WTC11 (cell line): Measurements from ENCODE around the gene SYNGR1. TPM values are rescaled to one million over a fixed set of nuclear protein-coding genes. Genes with fewer than 3 reads are reported as not detected.

ENCODE experiments used
- CBFB ChIP-seq: sonication (generic); formaldehyde crosslinking; IDR thresholded peaks from 2 replicates; pipeline ENCODE4 v1.8.1; 2022; ENCODE audit warnings: mild to moderate bottlenecking, low read depth, missing genetic modification reagents
- FOXP1 ChIP-seq: sonication (generic); formaldehyde crosslinking; IDR thresholded peaks from 2 replicates; pipeline ENCODE4 v1.8.0; 2022; ENCODE audit warnings: missing genetic modification reagents, mild to moderate bottlenecking, moderate library complexity, borderline replicate concordance
- GABPB1 ChIP-seq: sonication (generic); formaldehyde crosslinking; IDR thresholded peaks from 2 replicates; pipeline ENCODE4 v1.8.1; 2023; ENCODE audit warnings: mild to moderate bottlenecking, missing genetic modification reagents
- NFE2L1 ChIP-seq: sonication (generic); formaldehyde crosslinking; IDR thresholded peaks from 2 replicates; pipeline ENCODE4 v1.8.1; 2023; ENCODE audit warnings: missing genetic modification reagents
- RELA ChIP-seq: sonication (generic); formaldehyde crosslinking; IDR thresholded peaks from 2 replicates; pipeline ENCODE4 v1.8.1; 2022; ENCODE audit warnings: missing genetic modification reagents, mild to moderate bottlenecking, borderline replicate concordance
- TEAD4 ChIP-seq: sonication (generic); formaldehyde crosslinking; IDR thresholded peaks from 2 replicates; pipeline ENCODE4 v1.8.0; 2022; ENCODE audit warnings: mild to moderate bottlenecking, missing genetic modification reagents
- total RNA-seq: library from RNA; stranded (reverse); gene quantifications from 3 replicates; pipeline ENCODE4 v1.2.3, GENCODE V29; 2021
- TF ChIP-seq, protein P1 (sequence below): sonication (generic); formaldehyde crosslinking; IDR thresholded peaks from 2 replicates; pipeline ENCODE4 v1.8.1; 2023; ENCODE audit warnings: mild to moderate bottlenecking, missing genetic modification reagents, moderate library complexity
- TF ChIP-seq, protein P2 (sequence below): fragments of 250-450 bp; sonication (Bioruptor Pico); IDR thresholded peaks from 2 replicates; pipeline ENCODE4 v1.9.0; 2021; ENCODE audit warnings: mild to moderate bottlenecking, borderline replicate concordance
- TF ChIP-seq, protein P3 (sequence below): sonication (generic); formaldehyde crosslinking; IDR thresholded peaks from 2 replicates; pipeline ENCODE4 v1.8.1; 2023; ENCODE audit warnings: mild to moderate bottlenecking, missing genetic modification reagents
- TF ChIP-seq, protein P4 (sequence below): sonication (generic); formaldehyde crosslinking; IDR thresholded peaks from 2 replicates; pipeline ENCODE4 v1.8.0; 2023; ENCODE audit warnings: missing genetic modification reagents
- TF ChIP-seq, protein P5 (sequence below): sonication (generic); formaldehyde crosslinking; IDR thresholded peaks from 2 replicates; pipeline ENCODE4 v1.8.0; 2022; ENCODE audit warnings: mild to moderate bottlenecking, missing genetic modification reagents
- TF ChIP-seq, protein P6 (sequence below): fragments of 200-600 bp; IDR thresholded peaks from 2 replicates; pipeline ENCODE4 v1.8.0; 2022; ENCODE audit warnings: antibody characterized with exemption
- TF ChIP-seq, protein P7 (sequence below): sonication (generic); formaldehyde crosslinking; IDR thresholded peaks from 2 replicates; pipeline ENCODE4 v1.8.1; 2022; ENCODE audit warnings: mild to moderate bottlenecking, missing genetic modification reagents, moderate library complexity, borderline replicate concordance
- TF ChIP-seq, protein P8 (sequence below): fragments of 250-450 bp; sonication (Bioruptor Pico); conservative IDR thresholded peaks from 2 replicates; pipeline ENCODE4 v1.9.0; 2021; ENCODE audit warnings: mild to moderate bottlenecking
- TF ChIP-seq, protein P9 (sequence below): fragments of 250-450 bp; sonication (Bioruptor Pico); IDR thresholded peaks from 2 replicates; pipeline ENCODE4 v1.9.0; 2021; ENCODE audit warnings: mild to moderate bottlenecking
- TF ChIP-seq, protein P10 (sequence below): sonication (generic); formaldehyde crosslinking; IDR thresholded peaks from 2 replicates; pipeline ENCODE4 v1.8.1; 2022; ENCODE audit warnings: missing genetic modification reagents, borderline replicate concordance

SYNGR1 gene
- total RNA-seq, 1 experiment from 2014 or later = 35.3 TPM

DNA sequence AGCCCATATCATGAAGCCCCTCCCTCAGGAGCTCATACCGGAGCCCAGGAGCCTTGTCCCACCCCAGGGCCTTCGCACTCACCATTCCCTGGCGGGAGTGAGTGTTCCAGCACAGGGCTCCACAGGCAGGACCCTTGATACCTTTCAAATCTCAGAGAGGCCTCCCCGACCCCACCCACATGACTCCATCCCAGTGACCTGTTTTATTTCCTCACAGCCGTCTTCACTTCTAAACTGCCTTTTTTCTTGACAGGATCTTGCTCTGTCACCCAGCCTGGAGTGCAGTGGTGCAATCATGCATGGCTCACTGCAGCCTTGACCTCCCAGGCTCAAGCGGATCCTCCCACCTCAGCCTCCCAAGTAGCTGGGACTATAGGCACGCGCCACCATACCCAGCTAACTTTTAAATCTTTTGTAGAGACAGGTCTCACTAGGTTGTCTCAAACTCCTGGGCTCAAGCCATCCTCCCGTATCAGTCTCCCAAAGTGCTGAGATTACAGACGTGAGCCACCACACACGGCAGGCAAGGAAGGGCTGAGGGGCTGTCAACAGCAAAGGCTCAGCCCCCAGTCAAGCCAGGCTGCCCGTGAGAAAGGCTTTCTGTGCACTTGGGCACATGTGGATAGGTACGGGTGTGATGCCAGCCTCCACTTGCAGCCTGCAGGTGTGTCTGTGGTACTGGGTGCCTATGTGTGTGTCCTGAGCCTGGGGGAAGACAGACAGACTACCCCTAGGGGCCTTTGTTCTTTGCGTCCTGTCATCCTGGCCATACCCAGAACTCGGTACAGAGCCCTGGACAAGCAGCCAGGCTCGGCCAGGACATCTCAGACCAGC, 39.7 kb upstream of the SYNGR1 start (continued):
- TF ChIP-seq, protein P1, sequence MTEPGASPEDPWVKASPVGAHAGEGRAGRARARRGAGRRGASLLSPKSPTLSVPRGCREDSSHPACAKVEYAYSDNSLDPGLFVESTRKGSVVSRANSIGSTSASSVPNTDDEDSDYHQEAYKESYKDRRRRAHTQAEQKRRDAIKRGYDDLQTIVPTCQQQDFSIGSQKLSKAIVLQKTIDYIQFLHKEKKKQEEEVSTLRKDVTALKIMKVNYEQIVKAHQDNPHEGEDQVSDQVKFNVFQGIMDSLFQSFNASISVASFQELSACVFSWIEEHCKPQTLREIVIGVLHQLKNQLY = no peak
- TF ChIP-seq, protein P2, sequence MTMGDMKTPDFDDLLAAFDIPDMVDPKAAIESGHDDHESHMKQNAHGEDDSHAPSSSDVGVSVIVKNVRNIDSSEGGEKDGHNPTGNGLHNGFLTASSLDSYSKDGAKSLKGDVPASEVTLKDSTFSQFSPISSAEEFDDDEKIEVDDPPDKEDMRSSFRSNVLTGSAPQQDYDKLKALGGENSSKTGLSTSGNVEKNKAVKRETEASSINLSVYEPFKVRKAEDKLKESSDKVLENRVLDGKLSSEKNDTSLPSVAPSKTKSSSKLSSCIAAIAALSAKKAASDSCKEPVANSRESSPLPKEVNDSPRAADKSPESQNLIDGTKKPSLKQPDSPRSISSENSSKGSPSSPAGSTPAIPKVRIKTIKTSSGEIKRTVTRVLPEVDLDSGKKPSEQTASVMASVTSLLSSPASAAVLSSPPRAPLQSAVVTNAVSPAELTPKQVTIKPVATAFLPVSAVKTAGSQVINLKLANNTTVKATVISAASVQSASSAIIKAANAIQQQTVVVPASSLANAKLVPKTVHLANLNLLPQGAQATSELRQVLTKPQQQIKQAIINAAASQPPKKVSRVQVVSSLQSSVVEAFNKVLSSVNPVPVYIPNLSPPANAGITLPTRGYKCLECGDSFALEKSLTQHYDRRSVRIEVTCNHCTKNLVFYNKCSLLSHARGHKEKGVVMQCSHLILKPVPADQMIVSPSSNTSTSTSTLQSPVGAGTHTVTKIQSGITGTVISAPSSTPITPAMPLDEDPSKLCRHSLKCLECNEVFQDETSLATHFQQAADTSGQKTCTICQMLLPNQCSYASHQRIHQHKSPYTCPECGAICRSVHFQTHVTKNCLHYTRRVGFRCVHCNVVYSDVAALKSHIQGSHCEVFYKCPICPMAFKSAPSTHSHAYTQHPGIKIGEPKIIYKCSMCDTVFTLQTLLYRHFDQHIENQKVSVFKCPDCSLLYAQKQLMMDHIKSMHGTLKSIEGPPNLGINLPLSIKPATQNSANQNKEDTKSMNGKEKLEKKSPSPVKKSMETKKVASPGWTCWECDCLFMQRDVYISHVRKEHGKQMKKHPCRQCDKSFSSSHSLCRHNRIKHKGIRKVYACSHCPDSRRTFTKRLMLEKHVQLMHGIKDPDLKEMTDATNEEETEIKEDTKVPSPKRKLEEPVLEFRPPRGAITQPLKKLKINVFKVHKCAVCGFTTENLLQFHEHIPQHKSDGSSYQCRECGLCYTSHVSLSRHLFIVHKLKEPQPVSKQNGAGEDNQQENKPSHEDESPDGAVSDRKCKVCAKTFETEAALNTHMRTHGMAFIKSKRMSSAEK (CRISPR knock-in tag) = no peak
- TF ChIP-seq FOXP1 (CRISPR knock-in tag) (no peak), CBFB (CRISPR knock-in tag) (no peak), RELA (no peak), NFE2L1 (CRISPR knock-in tag) (no peak), TEAD4 (no peak), GABPB1 (CRISPR knock-in tag) (no peak)
- TF ChIP-seq, protein P3, sequence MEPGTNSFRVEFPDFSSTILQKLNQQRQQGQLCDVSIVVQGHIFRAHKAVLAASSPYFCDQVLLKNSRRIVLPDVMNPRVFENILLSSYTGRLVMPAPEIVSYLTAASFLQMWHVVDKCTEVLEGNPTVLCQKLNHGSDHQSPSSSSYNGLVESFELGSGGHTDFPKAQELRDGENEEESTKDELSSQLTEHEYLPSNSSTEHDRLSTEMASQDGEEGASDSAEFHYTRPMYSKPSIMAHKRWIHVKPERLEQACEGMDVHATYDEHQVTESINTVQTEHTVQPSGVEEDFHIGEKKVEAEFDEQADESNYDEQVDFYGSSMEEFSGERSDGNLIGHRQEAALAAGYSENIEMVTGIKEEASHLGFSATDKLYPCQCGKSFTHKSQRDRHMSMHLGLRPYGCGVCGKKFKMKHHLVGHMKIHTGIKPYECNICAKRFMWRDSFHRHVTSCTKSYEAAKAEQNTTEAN = no peak
- TF ChIP-seq, protein P4, sequence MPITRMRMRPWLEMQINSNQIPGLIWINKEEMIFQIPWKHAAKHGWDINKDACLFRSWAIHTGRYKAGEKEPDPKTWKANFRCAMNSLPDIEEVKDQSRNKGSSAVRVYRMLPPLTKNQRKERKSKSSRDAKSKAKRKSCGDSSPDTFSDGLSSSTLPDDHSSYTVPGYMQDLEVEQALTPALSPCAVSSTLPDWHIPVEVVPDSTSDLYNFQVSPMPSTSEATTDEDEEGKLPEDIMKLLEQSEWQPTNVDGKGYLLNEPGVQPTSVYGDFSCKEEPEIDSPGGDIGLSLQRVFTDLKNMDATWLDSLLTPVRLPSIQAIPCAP (CRISPR knock-in tag) = peak; percentile 66; the same call in 1 of the 2 replicates
- TF ChIP-seq, protein P5, sequence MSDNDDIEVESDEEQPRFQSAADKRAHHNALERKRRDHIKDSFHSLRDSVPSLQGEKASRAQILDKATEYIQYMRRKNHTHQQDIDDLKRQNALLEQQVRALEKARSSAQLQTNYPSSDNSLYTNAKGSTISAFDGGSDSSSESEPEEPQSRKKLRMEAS (CRISPR knock-in tag) = no peak
- TF ChIP-seq, protein P6, sequence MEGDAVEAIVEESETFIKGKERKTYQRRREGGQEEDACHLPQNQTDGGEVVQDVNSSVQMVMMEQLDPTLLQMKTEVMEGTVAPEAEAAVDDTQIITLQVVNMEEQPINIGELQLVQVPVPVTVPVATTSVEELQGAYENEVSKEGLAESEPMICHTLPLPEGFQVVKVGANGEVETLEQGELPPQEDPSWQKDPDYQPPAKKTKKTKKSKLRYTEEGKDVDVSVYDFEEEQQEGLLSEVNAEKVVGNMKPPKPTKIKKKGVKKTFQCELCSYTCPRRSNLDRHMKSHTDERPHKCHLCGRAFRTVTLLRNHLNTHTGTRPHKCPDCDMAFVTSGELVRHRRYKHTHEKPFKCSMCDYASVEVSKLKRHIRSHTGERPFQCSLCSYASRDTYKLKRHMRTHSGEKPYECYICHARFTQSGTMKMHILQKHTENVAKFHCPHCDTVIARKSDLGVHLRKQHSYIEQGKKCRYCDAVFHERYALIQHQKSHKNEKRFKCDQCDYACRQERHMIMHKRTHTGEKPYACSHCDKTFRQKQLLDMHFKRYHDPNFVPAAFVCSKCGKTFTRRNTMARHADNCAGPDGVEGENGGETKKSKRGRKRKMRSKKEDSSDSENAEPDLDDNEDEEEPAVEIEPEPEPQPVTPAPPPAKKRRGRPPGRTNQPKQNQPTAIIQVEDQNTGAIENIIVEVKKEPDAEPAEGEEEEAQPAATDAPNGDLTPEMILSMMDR = no peak
- TF ChIP-seq, protein P7, sequence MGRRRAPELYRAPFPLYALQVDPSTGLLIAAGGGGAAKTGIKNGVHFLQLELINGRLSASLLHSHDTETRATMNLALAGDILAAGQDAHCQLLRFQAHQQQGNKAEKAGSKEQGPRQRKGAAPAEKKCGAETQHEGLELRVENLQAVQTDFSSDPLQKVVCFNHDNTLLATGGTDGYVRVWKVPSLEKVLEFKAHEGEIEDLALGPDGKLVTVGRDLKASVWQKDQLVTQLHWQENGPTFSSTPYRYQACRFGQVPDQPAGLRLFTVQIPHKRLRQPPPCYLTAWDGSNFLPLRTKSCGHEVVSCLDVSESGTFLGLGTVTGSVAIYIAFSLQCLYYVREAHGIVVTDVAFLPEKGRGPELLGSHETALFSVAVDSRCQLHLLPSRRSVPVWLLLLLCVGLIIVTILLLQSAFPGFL (CRISPR knock-in tag) = no peak
- TF ChIP-seq, protein P8, sequence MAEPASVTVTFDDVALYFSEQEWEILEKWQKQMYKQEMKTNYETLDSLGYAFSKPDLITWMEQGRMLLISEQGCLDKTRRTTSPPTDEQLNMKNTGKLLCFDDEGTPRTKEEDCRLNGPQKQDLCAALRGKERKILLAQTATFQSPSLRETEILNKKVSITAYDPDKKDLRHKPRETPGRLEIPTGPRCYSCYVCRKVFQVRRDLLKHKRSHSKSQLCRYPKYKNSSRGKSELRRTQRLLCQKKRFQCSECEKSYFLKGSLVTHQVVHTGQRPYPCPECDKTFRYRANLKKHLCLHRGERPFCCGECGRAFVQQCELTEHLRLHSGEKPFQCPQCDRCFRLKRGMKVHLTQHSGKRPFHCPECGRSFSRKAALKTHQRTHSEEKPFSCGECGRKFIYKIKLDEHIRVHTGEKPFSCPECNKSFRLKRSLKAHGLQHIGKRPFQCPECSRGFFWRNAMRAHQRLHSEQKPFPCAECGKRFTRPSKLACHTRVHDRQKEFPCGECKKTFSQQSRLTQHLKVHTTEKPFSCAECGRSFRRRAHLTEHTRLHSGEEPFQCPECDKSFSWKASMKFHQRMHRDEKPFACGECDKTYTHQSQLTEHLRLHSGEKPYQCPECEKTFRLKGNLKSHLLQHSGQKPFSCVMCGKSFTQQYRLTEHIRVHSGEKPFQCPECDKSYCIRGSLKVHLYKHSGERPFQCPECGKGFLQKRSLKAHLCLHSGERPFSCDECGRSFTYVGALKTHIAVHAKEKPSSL (CRISPR knock-in tag) = peak; percentile 29; the same call in 1 of the 2 replicates
- TF ChIP-seq, protein P9, sequence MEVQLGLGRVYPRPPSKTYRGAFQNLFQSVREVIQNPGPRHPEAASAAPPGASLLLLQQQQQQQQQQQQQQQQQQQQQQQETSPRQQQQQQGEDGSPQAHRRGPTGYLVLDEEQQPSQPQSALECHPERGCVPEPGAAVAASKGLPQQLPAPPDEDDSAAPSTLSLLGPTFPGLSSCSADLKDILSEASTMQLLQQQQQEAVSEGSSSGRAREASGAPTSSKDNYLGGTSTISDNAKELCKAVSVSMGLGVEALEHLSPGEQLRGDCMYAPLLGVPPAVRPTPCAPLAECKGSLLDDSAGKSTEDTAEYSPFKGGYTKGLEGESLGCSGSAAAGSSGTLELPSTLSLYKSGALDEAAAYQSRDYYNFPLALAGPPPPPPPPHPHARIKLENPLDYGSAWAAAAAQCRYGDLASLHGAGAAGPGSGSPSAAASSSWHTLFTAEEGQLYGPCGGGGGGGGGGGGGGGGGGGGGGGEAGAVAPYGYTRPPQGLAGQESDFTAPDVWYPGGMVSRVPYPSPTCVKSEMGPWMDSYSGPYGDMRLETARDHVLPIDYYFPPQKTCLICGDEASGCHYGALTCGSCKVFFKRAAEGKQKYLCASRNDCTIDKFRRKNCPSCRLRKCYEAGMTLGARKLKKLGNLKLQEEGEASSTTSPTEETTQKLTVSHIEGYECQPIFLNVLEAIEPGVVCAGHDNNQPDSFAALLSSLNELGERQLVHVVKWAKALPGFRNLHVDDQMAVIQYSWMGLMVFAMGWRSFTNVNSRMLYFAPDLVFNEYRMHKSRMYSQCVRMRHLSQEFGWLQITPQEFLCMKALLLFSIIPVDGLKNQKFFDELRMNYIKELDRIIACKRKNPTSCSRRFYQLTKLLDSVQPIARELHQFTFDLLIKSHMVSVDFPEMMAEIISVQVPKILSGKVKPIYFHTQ (CRISPR knock-in tag) = peak; percentile 11
- TF ChIP-seq, protein P10, sequence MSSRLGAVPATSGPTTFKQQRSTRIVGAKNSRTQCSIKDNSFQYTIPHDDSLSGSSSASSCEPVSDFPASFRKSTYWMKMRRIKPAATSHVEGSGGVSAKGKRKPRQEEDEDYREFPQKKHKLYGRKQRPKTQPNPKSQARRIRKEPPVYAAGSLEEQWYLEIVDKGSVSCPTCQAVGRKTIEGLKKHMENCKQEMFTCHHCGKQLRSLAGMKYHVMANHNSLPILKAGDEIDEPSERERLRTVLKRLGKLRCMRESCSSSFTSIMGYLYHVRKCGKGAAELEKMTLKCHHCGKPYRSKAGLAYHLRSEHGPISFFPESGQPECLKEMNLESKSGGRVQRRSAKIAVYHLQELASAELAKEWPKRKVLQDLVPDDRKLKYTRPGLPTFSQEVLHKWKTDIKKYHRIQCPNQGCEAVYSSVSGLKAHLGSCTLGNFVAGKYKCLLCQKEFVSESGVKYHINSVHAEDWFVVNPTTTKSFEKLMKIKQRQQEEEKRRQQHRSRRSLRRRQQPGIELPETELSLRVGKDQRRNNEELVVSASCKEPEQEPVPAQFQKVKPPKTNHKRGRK (CRISPR knock-in tag) = no peak
